Peyer's patch (tissue), 4 donors: ENCODE measurements around the gene BET1L. TPM values are rescaled to one million over a fixed set of nuclear protein-coding genes. Genes with fewer than 3 reads are reported as not detected.
A peak's percentile ranks its signal among the peaks of the same experiment; 100 is the strongest.

Experiments used
- DNase-seq, 3 donors: peaks; one replicate each; pipeline ENCODE4 v3.0.0-alpha.2; 2017 to 2019
- H3K27ac ChIP-seq, 4 donors: fragments of 200-600 bp; sonication (generic); one replicate each; pipeline ENCODE4 v1.5.1; 2016 to 2019
- H3K27me3 ChIP-seq, 2 donors: fragments of 200-600 bp; sonication (generic); one replicate each; pipeline ENCODE4 v1.5.1; 2019
- H3K36me3 ChIP-seq, 3 donors: fragments of 200-600 bp; sonication (generic); one replicate each; pipeline ENCODE4 v1.5.1; 2016 to 2019
- H3K4me1 ChIP-seq, 4 donors: fragments of 200-600 bp; sonication (generic); one replicate each; pipeline ENCODE4 v1.5.1; 2016 to 2019
- H3K4me3 ChIP-seq, 4 donors: fragments of 200-600 bp; sonication (generic); 1 replicate in 3 of 4; 2 replicates in 1 of 4; pipeline ENCODE4 v1.5.1; 2016 to 2019; ENCODE audit warnings: mild to moderate bottlenecking in 1 of 4
- H3K9me3 ChIP-seq, 4 donors: fragments of 200-600 bp; sonication (generic); one replicate each; pipeline ENCODE4 v1.5.1; 2016 to 2019; ENCODE audit warnings: mild to moderate bottlenecking in 1 of 4
- CTCF ChIP-seq, 6 experiments: fragments of 450-650 bp in 4 of 6; fragments of 200-600 bp in 2 of 6; sonication (generic) in 1 of 6; IDR thresholded peaks; one replicate each; pipeline ENCODE4 v1.5.1; 2017 to 2019; ENCODE audit warnings: antibody characterized with exemption in 6 of 6, mild to moderate bottlenecking in 3 of 6, moderate library complexity in 1 of 6
- POLR2A ChIP-seq, 2 donors: fragments of 450-650 bp; IDR thresholded peaks; one replicate each; pipeline ENCODE4 v1.5.1; 2017; ENCODE audit warnings: antibody characterized with exemption in 2 of 2, mild to moderate bottlenecking in 2 of 2, moderate library complexity in 2 of 2
- total RNA-seq, 4 donors: library from RNA; depleted of rRNA; stranded (reverse); fragments of >200 nt; gene quantifications; one replicate each; pipeline ENCODE4 v1.1.0, GENCODE V29; 2016

The BET1L gene
- total RNA-seq, 4 donors from 2014 or later: 20.6 to 69.7 (median 40.1) TPM

DNA sequence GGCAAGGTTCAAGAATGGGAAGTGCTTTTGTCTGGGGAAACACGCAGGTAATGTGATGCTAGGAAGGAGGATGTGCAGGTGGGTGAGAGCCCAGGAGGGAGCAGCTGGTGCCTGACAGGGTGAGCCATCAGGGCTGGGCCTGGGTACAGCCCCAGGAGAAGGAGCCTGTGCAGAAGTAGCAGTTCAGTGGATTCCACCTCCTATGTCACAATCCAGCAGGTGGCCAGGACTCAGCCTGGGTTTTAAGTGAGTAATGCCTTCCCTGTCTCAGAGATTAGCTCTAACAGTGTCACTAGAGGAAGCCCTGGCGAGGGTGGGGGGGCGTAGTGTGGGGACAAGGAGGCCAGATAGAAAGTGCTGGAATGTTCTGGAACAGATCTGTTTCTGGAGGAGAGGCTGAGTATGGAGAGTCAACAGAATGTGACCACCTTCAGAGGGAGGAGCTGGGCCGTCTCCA is 8.4 kb upstream of the BET1L start:
- H3K36me3 ChIP-seq: peaks cover 0 to 61% (median 0%) of the 10 kb centered on the region in 3 donors
- H3K27ac ChIP-seq: no peak overlapping the region
- no peak overlapping the region for H3K4me3 ChIP-seq
- TF ChIP-seq CTCF (IDR thresholded peaks at IDR 0.05) (no peak), POLR2A (IDR thresholded peaks at IDR 0.05) (no peak)
- H3K9me3 ChIP-seq: no peaks in the 10 kb centered on the region
- DNase-seq: peak in 1 of 3 donors; percentile 36
- no peaks in the 10 kb centered on the region for H3K27me3 ChIP-seq
- peaks cover 0 to 3% (median 0%) of the 10 kb centered on the region in 4 donors for H3K4me1 ChIP-seq

DNA sequence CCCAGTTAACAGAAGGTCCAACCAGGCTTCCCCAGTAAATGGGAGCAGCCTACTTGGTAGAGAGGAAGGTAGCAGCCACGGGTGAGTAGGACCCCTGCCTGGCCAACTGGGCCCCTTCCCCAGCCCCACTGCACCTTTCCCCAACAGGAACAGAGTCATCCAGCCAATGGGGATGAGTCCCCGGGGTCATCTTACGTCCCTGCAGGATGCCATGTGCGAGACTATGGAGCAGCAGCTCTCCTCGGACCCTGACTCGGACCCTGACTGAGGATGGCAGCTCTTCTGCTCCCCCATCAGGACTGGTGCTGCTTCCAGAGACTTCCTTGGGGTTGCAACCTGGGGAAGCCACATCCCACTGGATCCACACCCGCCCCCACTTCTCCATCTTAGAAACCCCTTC is 6.9 kb upstream of the BET1L start:
- H3K36me3 ChIP-seq: peaks cover 0 to 74% (median 0%) of the 10 kb centered on the region in 3 donors
- H3K4me1 ChIP-seq: peaks cover 3 to 18% (median 5%) of the 10 kb centered on the region in 4 donors
- no peak overlapping the region for H3K4me3 ChIP-seq
- peak in 1 of 3 donors; percentile 42 for DNase-seq
- no peak for TF ChIP-seq POLR2A (IDR thresholded peaks at IDR 0.05)
- H3K27me3 ChIP-seq: no peaks in the 10 kb centered on the region
- no peak overlapping the region for H3K27ac ChIP-seq
- H3K9me3 ChIP-seq: no peaks in the 10 kb centered on the region

GRCh38 chr11:213111-213510 is 5.9 kb upstream of the BET1L start:
- Histone ChIP-seq H3K36me3 (peaks cover 0 to 74% (median 0%) of the 10 kb centered on the region in 3 donors), H3K4me1 (peaks cover 3 to 18% (median 7%) of the 10 kb centered on the region in 4 donors), H3K9me3 (no peaks in the 10 kb centered on the region), H3K27me3 (no peaks in the 10 kb centered on the region), H3K4me3 (no peak overlapping the region), H3K27ac (no peak overlapping the region)
- no peak for TF ChIP-seq CTCF (IDR thresholded peaks at IDR 0.05)
- no peak for TF ChIP-seq POLR2A (IDR thresholded peaks at IDR 0.05)
- DNase-seq: peak in 1 of 3 donors; percentile 33

DNA sequence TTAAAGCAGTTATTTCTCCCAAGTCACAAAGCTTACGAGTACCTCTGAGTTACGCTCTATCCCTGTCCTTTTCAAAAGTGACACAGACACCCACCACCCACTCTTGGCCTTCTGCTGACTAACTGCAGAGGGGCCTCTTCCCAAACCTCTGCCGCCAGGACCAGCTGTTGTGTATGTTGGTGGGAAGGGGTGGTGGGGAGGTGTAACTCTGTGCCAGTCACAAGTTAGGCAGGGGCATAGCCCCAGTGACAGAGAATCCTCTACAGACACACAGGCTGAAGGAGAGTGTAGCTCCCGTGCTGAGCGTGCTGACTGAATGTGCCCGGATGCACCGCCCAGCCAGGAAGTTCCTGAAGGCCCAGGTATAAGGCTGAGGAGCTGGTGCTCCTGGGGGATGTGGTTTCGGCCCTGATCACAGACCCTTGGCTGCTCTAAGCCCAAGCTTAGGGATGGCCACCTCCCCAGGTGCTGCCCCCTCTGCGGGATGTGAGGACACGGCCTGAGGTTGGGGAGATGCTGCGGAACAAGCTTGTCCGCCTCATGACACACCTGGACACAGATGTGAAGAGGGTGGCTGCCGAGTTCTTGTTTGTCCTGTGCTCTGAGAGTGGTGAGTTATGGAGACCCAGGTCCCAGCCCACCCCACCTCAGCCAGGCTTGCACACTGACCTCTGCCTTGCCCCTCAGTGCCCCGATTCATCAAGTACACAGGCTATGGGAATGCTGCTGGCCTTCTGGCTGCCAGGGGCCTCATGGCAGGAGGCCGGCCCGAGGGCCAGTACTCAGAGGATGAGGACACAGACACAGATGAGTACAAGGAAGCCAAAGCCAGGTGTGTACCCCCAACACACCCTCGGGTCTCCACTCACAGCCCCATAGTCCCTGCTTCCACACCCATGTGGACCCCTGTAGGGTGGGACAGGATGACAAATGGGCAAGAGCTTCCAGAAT is 5.2 kb upstream of the BET1L start:
- H3K36me3 ChIP-seq: peaks cover 0 to 74% (median 0%) of the 10 kb centered on the region in 3 donors
- H3K27ac ChIP-seq: no peak overlapping the region

DNA sequence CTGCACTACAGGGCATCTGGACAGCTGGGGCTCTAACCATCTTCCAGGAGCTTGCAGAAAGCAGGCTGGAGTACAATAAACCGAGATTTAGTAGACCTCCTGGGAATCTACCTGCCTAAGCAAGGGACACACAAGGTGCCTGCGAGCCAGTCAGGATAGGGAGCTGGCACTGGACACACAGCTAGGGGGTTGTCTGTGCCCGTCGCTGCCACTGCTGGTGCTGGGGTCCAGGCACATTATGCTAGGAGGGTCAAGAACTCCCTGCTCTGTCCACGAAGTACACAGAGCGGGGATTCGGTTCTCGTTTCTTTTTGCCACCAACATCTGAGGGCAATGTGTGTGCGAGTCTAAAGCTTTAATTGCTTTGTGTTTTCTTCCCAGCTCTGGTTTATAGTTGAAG is 4.5 kb upstream of the BET1L start:
- Histone ChIP-seq H3K4me3 (no peak overlapping the region), H3K27me3 (no peaks in the 10 kb centered on the region), H3K9me3 (no peaks in the 10 kb centered on the region), H3K4me1 (peaks cover 3 to 18% (median 7%) of the 10 kb centered on the region in 4 donors), H3K27ac (no peak overlapping the region), H3K36me3 (peaks cover 0 to 74% (median 0%) of the 10 kb centered on the region in 3 donors)
- no peak for TF ChIP-seq POLR2A (IDR thresholded peaks at IDR 0.05)
- TF ChIP-seq CTCF (IDR thresholded peaks at IDR 0.05): no peak
- DNase-seq: peak in 1 of 3 donors; percentile 30

More for the DNA sequence above, 5.2 kb upstream of the BET1L start:
- no peaks in the 10 kb centered on the region for H3K9me3 ChIP-seq
- no peak overlapping the region for H3K4me3 ChIP-seq
- peaks cover 3 to 18% (median 7%) of the 10 kb centered on the region in 4 donors for H3K4me1 ChIP-seq
- DNase-seq: peak in 1 of 3 donors; percentile 42
- H3K27me3 ChIP-seq: no peaks in the 10 kb centered on the region
- TF ChIP-seq POLR2A (IDR thresholded peaks at IDR 0.05): no peak
- no peak for TF ChIP-seq CTCF (IDR thresholded peaks at IDR 0.05)

DNA sequence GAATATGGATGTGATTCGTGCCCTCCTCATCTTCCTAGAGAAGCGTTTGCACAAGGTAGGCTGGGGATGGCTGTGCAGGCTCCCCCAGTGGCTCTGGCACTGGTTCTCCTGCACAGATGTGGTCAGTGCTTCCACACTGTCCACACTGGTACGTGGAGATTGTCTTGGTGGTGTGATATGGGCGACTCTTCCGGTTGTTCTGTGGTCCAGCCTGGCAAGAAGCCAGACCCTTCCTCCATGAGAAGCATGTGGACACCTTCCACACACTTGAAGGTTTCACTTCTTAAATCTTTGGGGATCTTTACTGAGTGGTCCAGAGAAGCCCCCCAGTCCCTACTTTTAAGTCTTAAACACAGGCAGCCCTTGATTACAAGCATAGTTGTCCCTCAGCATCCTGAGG is 4.1 kb upstream of the BET1L start:
- peak in 1 of 3 donors; percentile 41 for DNase-seq
- H3K4me3 ChIP-seq: no peak overlapping the region
- no peaks in the 10 kb centered on the region for H3K9me3 ChIP-seq
- H3K4me1 ChIP-seq: peaks cover 3 to 20% (median 8%) of the 10 kb centered on the region in 4 donors
- TF ChIP-seq CTCF (IDR thresholded peaks at IDR 0.05) (no peak), POLR2A (IDR thresholded peaks at IDR 0.05) (no peak)
- H3K36me3 ChIP-seq: peaks cover 0 to 70% (median 0%) of the 10 kb centered on the region in 3 donors
- no peak overlapping the region for H3K27ac ChIP-seq
- H3K27me3 ChIP-seq: no peaks in the 10 kb centered on the region
